Neuronal stem cell (in vitro differentiated cells): ENCODE data around the gene ZDHHC9.

ENCODE experiments used
- DNase-seq: peaks from one replicate; pipeline ENCODE4 v3.0.0-alpha.2; 2013; ENCODE audit warnings: low spot score
- H2AFZ ChIP-seq: one replicate; pipeline ENCODE4 v1.6.1; 2013; ENCODE audit warnings: mild to moderate bottlenecking, low read length, inconsistent platforms
- H2AK5ac ChIP-seq: 2 replicates; pipeline ENCODE4 v1.6.1; 2013; ENCODE audit warnings: low read depth, mild to moderate bottlenecking, inconsistent platforms, low read length, moderate library complexity, mixed read lengths
- H2BK120ac ChIP-seq: 2 replicates; pipeline ENCODE4 v1.6.1; 2013; ENCODE audit warnings: low read depth, mild to moderate bottlenecking, inconsistent platforms, low read length, moderate library complexity, mixed read lengths
- H2BK12ac ChIP-seq: one replicate; pipeline ENCODE4 v1.6.1; 2013; ENCODE audit warnings: low read length, inconsistent platforms
- H2BK15ac ChIP-seq: 2 replicates; pipeline ENCODE4 v1.6.1; 2013; ENCODE audit warnings: mild to moderate bottlenecking, low read length, inconsistent platforms, mixed read lengths
- H2BK5ac ChIP-seq: one replicate; pipeline ENCODE4 v1.6.1; 2013; ENCODE audit warnings: inconsistent platforms, mild to moderate bottlenecking, low read length, moderate library complexity
- H3K14ac ChIP-seq: one replicate; pipeline ENCODE4 v1.6.1; 2013; ENCODE audit warnings: low read length, inconsistent platforms
- H3K18ac ChIP-seq: 2 replicates; pipeline ENCODE4 v1.6.1; 2013; ENCODE audit warnings: low read length, inconsistent platforms
- H3K23ac ChIP-seq: 2 replicates; pipeline ENCODE4 v1.6.1; 2013; ENCODE audit warnings: low read depth, mild to moderate bottlenecking, mixed read lengths, low read length, inconsistent platforms; ENCODE audit not compliant: poor library complexity
- H3K27ac ChIP-seq: replicated peaks from 3 replicates; pipeline ENCODE4 v1.5.1; 2013; ENCODE audit warnings: low read length, inconsistent platforms
- H3K27me3 ChIP-seq, 3 experiments: 2 replicates each; pipeline ENCODE4 v1.6.1; 2013; ENCODE audit warnings: low read length in 3 of 3, mild to moderate bottlenecking in 2 of 3, inconsistent platforms in 1 of 3, low read depth in 1 of 3, mixed read lengths in 1 of 3, moderate library complexity in 1 of 3; ENCODE audit not compliant: control insufficient read depth in 3 of 3, insufficient read depth in 3 of 3
- H3K36me3 ChIP-seq, 2 donors: replicated peaks in 1 of 2; 2 replicates each; pipeline ENCODE4 v1.6.1; 2013; ENCODE audit warnings: low read length in 2 of 2; ENCODE audit not compliant: control insufficient read depth in 2 of 2, insufficient read depth in 2 of 2
- H3K4ac ChIP-seq: 2 replicates; pipeline ENCODE4 v1.6.1; 2013; ENCODE audit warnings: inconsistent platforms, mild to moderate bottlenecking, low read length, moderate library complexity
- H3K4me1 ChIP-seq, 2 donors: 1 replicate in 1 of 2; 2 replicates in 1 of 2; pipeline ENCODE4 v1.6.1; 2013; ENCODE audit warnings: low read length in 2 of 2, low read depth in 1 of 2; ENCODE audit not compliant: control insufficient read depth in 2 of 2, insufficient read depth in 1 of 2
- H3K4me2 ChIP-seq: one replicate; pipeline ENCODE4 v1.6.1; 2013; ENCODE audit warnings: mild to moderate bottlenecking, low read length, inconsistent platforms; ENCODE audit not compliant: insufficient read depth, poor library complexity, severe bottlenecking
- H3K4me3 ChIP-seq, 2 donors: 2 replicates each; pipeline ENCODE4 v1.5.1; 2013; ENCODE audit warnings: low read length in 2 of 2, mild to moderate bottlenecking in 2 of 2, inconsistent platforms in 1 of 2, moderate library complexity in 1 of 2
- H3K79me1 ChIP-seq: one replicate; pipeline ENCODE4 v1.6.1; 2013; ENCODE audit warnings: low read depth, mild to moderate bottlenecking, inconsistent platforms, low read length, moderate library complexity
- H3K9ac ChIP-seq: one replicate; pipeline ENCODE4 v1.6.1; 2013; ENCODE audit warnings: mild to moderate bottlenecking, low read depth, low read length, inconsistent platforms; ENCODE audit not compliant: poor library complexity
- H3K9me3 ChIP-seq, 2 donors: replicated peaks in 1 of 2; 2 replicates each; pipeline versions ENCODE3 to v1.6.1; 2013; ENCODE audit warnings: low read length in 2 of 2, mild to moderate bottlenecking in 2 of 2, inconsistent platforms in 1 of 2, low read depth in 1 of 2, mixed read lengths in 1 of 2, moderate library complexity in 1 of 2; ENCODE audit not compliant: control insufficient read depth in 2 of 2, insufficient read depth in 1 of 2
- H4K8ac ChIP-seq: one replicate; pipeline ENCODE4 v1.6.1; 2013; ENCODE audit warnings: low read depth, mild to moderate bottlenecking, inconsistent platforms, low read length, moderate library complexity
- H4K91ac ChIP-seq: one replicate; pipeline ENCODE4 v1.6.1; 2013; ENCODE audit warnings: low read length, low read depth, mild to moderate bottlenecking, inconsistent platforms; ENCODE audit not compliant: poor library complexity
- WGBS, 2 donors: extraction: QIAGEN DNeasy Blood & Tissue Kit; methylation state at CpG; one replicate each; pipeline ENCODE4 v1.1.7; 2013; ENCODE audit warnings: missing lambda C conversion rate in 2 of 2, mixed read lengths in 1 of 2; ENCODE audit not compliant: insufficient read length in 2 of 2, insufficient replicate concordance in 1 of 2; ENCODE audit errors: extremely low coverage in 2 of 2; 5-methylcytosine and 5-hydroxymethylcytosine counted together

ZDHHC9 gene

GRCh38 chrX:129846716-129847115 lies 3.0 kb upstream of the ZDHHC9 start:
- no peak overlapping the region for H3K4ac ChIP-seq
- no peaks in the 10 kb centered on the region for H3K9me3 ChIP-seq
- peaks cover under 1 to 1% of the 10 kb centered on the region in 2 donors for H3K36me3 ChIP-seq
- H3K4me3 ChIP-seq = no peak overlapping the region
- no peak overlapping the region for H3K18ac ChIP-seq
- H3K27me3 ChIP-seq = peaks cover 0 to 5% (median 0%) of the 10 kb centered on the region in 3 experiments
- H4K91ac ChIP-seq = no peak overlapping the region
- H3K4me1 ChIP-seq = peaks cover 0 to 2% of the 10 kb centered on the region in 2 donors
- no peak overlapping the region for H2BK12ac ChIP-seq
- no peak overlapping the region for H2BK5ac ChIP-seq
- no peak overlapping the region for H2AFZ ChIP-seq
- H3K27ac ChIP-seq = no peak overlapping the region
- no peaks in the 10 kb centered on the region for H3K79me1 ChIP-seq
- H4K8ac ChIP-seq = no peak overlapping the region
- H3K14ac ChIP-seq = no peak overlapping the region
- DNase-seq = no peak
- no peak overlapping the region for H3K23ac ChIP-seq
- no peak overlapping the region for H3K4me2 ChIP-seq
- no CpG with 5 or more reads among the region's 2 CpGs for WGBS, 2 donors
- H3K9ac ChIP-seq = no peak overlapping the region
- no peak overlapping the region for H2BK15ac ChIP-seq
- no peak overlapping the region for H2BK120ac ChIP-seq
- no peak overlapping the region for H2AK5ac ChIP-seq

- Histone ChIP-seq H2BK15ac (no peak overlapping the region), H3K4me2 (no peak overlapping the region), H3K79me1 (no peaks in the 10 kb centered on the region), H3K27ac (no peak overlapping the region), H2BK12ac (no peak overlapping the region), H4K8ac (no peak overlapping the region), H3K4ac (no peak overlapping the region), H3K18ac (no peak overlapping the region), H4K91ac (no peak overlapping the region), H3K9ac (no peak overlapping the region), H3K9me3 (no peaks in the 10 kb centered on the region), H2BK5ac (no peak overlapping the region), H2BK120ac (no peak overlapping the region), H3K36me3 (peaks cover 2 to 8% of the 10 kb centered on the region in 2 donors), H3K23ac (no peak overlapping the region), H2AK5ac (no peak overlapping the region), H3K14ac (no peak overlapping the region), H3K27me3 (peaks cover 0 to 5% (median 0%) of the 10 kb centered on the region in 3 experiments), H3K4me3 (no peak overlapping the region), H2AFZ (no peak overlapping the region), H3K4me1 (peaks cover 0 to 3% of the 10 kb centered on the region in 2 donors)
- WGBS, 2 donors = no CpG with 5 or more reads among the region's 4 CpGs
- DNase-seq = no peak
These were observed 2.0 kb upstream of the ZDHHC9 start for GRCh38 chrX:129845616-129846190.

- H2AFZ ChIP-seq = peak overlapping the region; percentile 92
These were observed 552 bp downstream of the ZDHHC9 start for GRCh38 chrX:129843209-129843458.

GRCh38 chrX:129842510-129843208 lies 1.0 kb downstream of the ZDHHC9 start:
- H3K9me3 ChIP-seq = no peaks in the 10 kb centered on the region
- H3K9ac ChIP-seq = peak overlapping the region; percentile 83
- no peak overlapping the region for H2BK15ac ChIP-seq
- H3K14ac ChIP-seq = no peak overlapping the region
- H3K18ac ChIP-seq = peak overlapping the region; percentile 71
- no CpG with 5 or more reads among the region's 17 CpGs for WGBS, 2 donors
- H4K91ac ChIP-seq = no peak overlapping the region
- no peak overlapping the region for H4K8ac ChIP-seq
- peak overlapping the region; percentile 92 for H2AFZ ChIP-seq
- no peak overlapping the region for H2BK12ac ChIP-seq
- no peak overlapping the region for H3K27ac ChIP-seq
- no peak overlapping the region for H3K4ac ChIP-seq
- DNase-seq = no peak
- H2AK5ac ChIP-seq = no peak overlapping the region
- peaks cover 0 to 5% (median 0%) of the 10 kb centered on the region in 3 experiments for H3K27me3 ChIP-seq
- no peak overlapping the region for H2BK5ac ChIP-seq
- H3K4me1 ChIP-seq = peaks cover 0 to 10% of the 10 kb centered on the region in 2 donors
- peak overlapping the region; percentile 57 for H3K4me2 ChIP-seq
- no peak overlapping the region for H3K23ac ChIP-seq
- H3K79me1 ChIP-seq = peaks cover 2% of the 10 kb centered on the region
- peak overlapping the region; percentile 66 to 94 for H3K4me3 ChIP-seq
- no peak overlapping the region for H2BK120ac ChIP-seq
- H3K36me3 ChIP-seq = peaks cover 2 to 14% of the 10 kb centered on the region in 2 donors

More at GRCh38 chrX:129843209-129843458, 552 bp downstream of the ZDHHC9 start:
- no peak overlapping the region for H2BK5ac ChIP-seq
- peaks cover 2% of the 10 kb centered on the region for H3K79me1 ChIP-seq
- no peaks in the 10 kb centered on the region for H3K9me3 ChIP-seq
- no peak overlapping the region for H3K23ac ChIP-seq
- peaks cover 2 to 11% of the 10 kb centered on the region in 2 donors for H3K36me3 ChIP-seq
- no peak overlapping the region for H4K8ac ChIP-seq
- no peak for DNase-seq
- no CpG with 5 or more reads among the region's 23 CpGs for WGBS, 2 donors
- H2BK12ac ChIP-seq = no peak overlapping the region
- H3K27ac ChIP-seq = no peak overlapping the region
- peak overlapping the region; percentile 77 for H3K9ac ChIP-seq
- H3K4me2 ChIP-seq = peak overlapping the region; percentile 57
- H3K4ac ChIP-seq = no peak overlapping the region
- H2BK15ac ChIP-seq = no peak overlapping the region
- H3K14ac ChIP-seq = no peak overlapping the region
- H2AK5ac ChIP-seq = no peak overlapping the region
- H3K18ac ChIP-seq = no peak overlapping the region
- H2BK120ac ChIP-seq = no peak overlapping the region
- H4K91ac ChIP-seq = no peak overlapping the region
- H3K4me1 ChIP-seq = peaks cover 0 to 10% of the 10 kb centered on the region in 2 donors
- peaks cover 0 to 5% (median 0%) of the 10 kb centered on the region in 3 experiments for H3K27me3 ChIP-seq
- H3K4me3 ChIP-seq = peak overlapping the region; percentile 66 to 94
